Measurements from ENCODE around the gene KRT17.

The KRT17 gene

GRCh38 chr17:41631898-41632285, 7.5 kb upstream of the KRT17 start:
- Histone ChIP-seq H3K4me2 (ENCODE audit: low read length, poor library complexity, severe bottlenecking) (no peak overlapping the region), H3K4ac (ENCODE audit: low read depth in 1 of 2, low read length in 2 of 2) (no peak overlapping the region), H3K18ac (ENCODE audit: low read depth in 1 of 2, low read length in 2 of 2) (no peak overlapping the region), H3K4me3 (ENCODE audit: insufficient read depth in 1 of 2, low read depth in 1 of 2, low read length in 2 of 2) (no peak overlapping the region), H3K14ac (ENCODE audit: low read length in 2 of 2) (no peak overlapping the region), H3K79me1 (replicated peaks; ENCODE audit: low read length, poor library complexity, severe bottlenecking) (no peaks in the 10 kb centered on the region), H3K27ac (ENCODE audit: low read length, poor library complexity, severe bottlenecking) (no peak overlapping the region), H2BK5ac (ENCODE audit: low read depth, low read length, poor library complexity, severe bottlenecking) (no peak overlapping the region), H2BK15ac (ENCODE audit: low read depth, poor library complexity, severe bottlenecking) (no peak overlapping the region), H3K23ac (ENCODE audit: low read length in 2 of 2) (no peak overlapping the region), H2BK120ac (ENCODE audit: low read depth, low read length) (no peak overlapping the region), H2AK5ac (ENCODE audit: low read length, severe bottlenecking) (no peak overlapping the region), H2AFZ (ENCODE audit: low read depth, low read length) (no peak overlapping the region), H3K9ac (ENCODE audit: low read length) (no peak overlapping the region), H3K27me3 (ENCODE audit: control insufficient read depth in 1 of 2, insufficient read depth in 1 of 2, low read length in 2 of 2) (peaks cover 4 to 26% of the 10 kb centered on the region in 2 experiments), H2BK12ac (ENCODE audit: low read length in 2 of 2) (no peak overlapping the region), H4K91ac (ENCODE audit: low read length) (no peak overlapping the region), H3K9me3 (ENCODE audit: control insufficient read depth, low read length) (no peaks in the 10 kb centered on the region), H3K4me1 (ENCODE audit: control insufficient read depth, insufficient read depth, low read depth, low read length) (peaks cover 12% of the 10 kb centered on the region), H4K8ac (ENCODE audit: low read length) (no peak overlapping the region), H3K36me3 (ENCODE audit: control insufficient read depth in 1 of 2, insufficient read depth in 2 of 2, low read depth in 1 of 2, low read length in 2 of 2) (no peaks in the 10 kb centered on the region)
- WGBS = 92% methylated on average over 15 of the region's 15 CpGs
- no peak for DNase-seq

- Histone ChIP-seq H3K4ac (ENCODE audit: low read depth in 1 of 2, low read length in 2 of 2) (no peak overlapping the region), H2AFZ (ENCODE audit: low read depth, low read length) (no peak overlapping the region), H2BK5ac (ENCODE audit: low read depth, low read length, poor library complexity, severe bottlenecking) (no peak overlapping the region), H3K14ac (ENCODE audit: low read length in 2 of 2) (no peak overlapping the region), H3K18ac (ENCODE audit: low read depth in 1 of 2, low read length in 2 of 2) (no peak overlapping the region), H3K4me1 (ENCODE audit: control insufficient read depth, insufficient read depth, low read depth, low read length) (peaks cover 18% of the 10 kb centered on the region), H2BK15ac (ENCODE audit: low read depth, poor library complexity, severe bottlenecking) (no peak overlapping the region), H2BK12ac (ENCODE audit: low read length in 2 of 2) (no peak overlapping the region), H4K8ac (ENCODE audit: low read length) (no peak overlapping the region), H2AK5ac (ENCODE audit: low read length, severe bottlenecking) (no peak overlapping the region), H3K36me3 (ENCODE audit: control insufficient read depth in 1 of 2, insufficient read depth in 2 of 2, low read depth in 1 of 2, low read length in 2 of 2) (no peaks in the 10 kb centered on the region), H3K79me1 (replicated peaks; ENCODE audit: low read length, poor library complexity, severe bottlenecking) (no peaks in the 10 kb centered on the region), H4K91ac (ENCODE audit: low read length) (no peak overlapping the region), H2BK120ac (ENCODE audit: low read depth, low read length) (no peak overlapping the region), H3K4me2 (ENCODE audit: low read length, poor library complexity, severe bottlenecking) (no peak overlapping the region), H3K23ac (ENCODE audit: low read length in 2 of 2) (no peak overlapping the region), H3K27ac (ENCODE audit: low read length, poor library complexity, severe bottlenecking) (no peak overlapping the region), H3K4me3 (ENCODE audit: insufficient read depth in 1 of 2, low read depth in 1 of 2, low read length in 2 of 2) (no peak overlapping the region), H3K9ac (ENCODE audit: low read length) (no peak overlapping the region), H3K9me3 (ENCODE audit: control insufficient read depth, low read length) (no peaks in the 10 kb centered on the region), H3K27me3 (ENCODE audit: control insufficient read depth in 1 of 2, insufficient read depth in 1 of 2, low read length in 2 of 2) (peaks cover 4 to 27% of the 10 kb centered on the region in 2 experiments)
- no peak for DNase-seq
- 86% methylated on average over 8 of the region's 8 CpGs for WGBS
Observed at GRCh38 chr17:41631025-41631897, 6.9 kb upstream of the KRT17 start.

GRCh38 chr17:41629826-41630670, 5.7 kb upstream of the KRT17 start:
- H3K4me1 ChIP-seq (ENCODE audit: control insufficient read depth, insufficient read depth, low read depth, low read length) = peaks cover 20% of the 10 kb centered on the region
- H2BK5ac ChIP-seq (ENCODE audit: low read depth, low read length, poor library complexity, severe bottlenecking) = no peak overlapping the region
- H2BK15ac ChIP-seq (ENCODE audit: low read depth, poor library complexity, severe bottlenecking) = no peak overlapping the region
- no peak for DNase-seq
- H3K27me3 ChIP-seq (ENCODE audit: control insufficient read depth in 1 of 2, insufficient read depth in 1 of 2, low read length in 2 of 2) = peaks cover 4 to 23% of the 10 kb centered on the region in 2 experiments
- H3K18ac ChIP-seq (ENCODE audit: low read depth in 1 of 2, low read length in 2 of 2) = no peak overlapping the region
- H3K79me1 ChIP-seq (replicated peaks; ENCODE audit: low read length, poor library complexity, severe bottlenecking) = no peaks in the 10 kb centered on the region
- no peak overlapping the region for H3K14ac ChIP-seq (ENCODE audit: low read length in 2 of 2)
- no peaks in the 10 kb centered on the region for H3K9me3 ChIP-seq (ENCODE audit: control insufficient read depth, low read length)
- no peak overlapping the region for H3K4ac ChIP-seq (ENCODE audit: low read depth in 1 of 2, low read length in 2 of 2)
- 71% methylated on average over 12 of the region's 13 CpGs for WGBS
- no peak overlapping the region for H2BK120ac ChIP-seq (ENCODE audit: low read depth, low read length)
- H2BK12ac ChIP-seq (ENCODE audit: low read length in 2 of 2) = no peak overlapping the region
- H2AK5ac ChIP-seq (ENCODE audit: low read length, severe bottlenecking) = no peak overlapping the region
- H3K4me2 ChIP-seq (ENCODE audit: low read length, poor library complexity, severe bottlenecking) = no peak overlapping the region
- H3K36me3 ChIP-seq (ENCODE audit: control insufficient read depth in 1 of 2, insufficient read depth in 2 of 2, low read depth in 1 of 2, low read length in 2 of 2) = no peaks in the 10 kb centered on the region
- no peak overlapping the region for H3K23ac ChIP-seq (ENCODE audit: low read length in 2 of 2)
- no peak overlapping the region for H4K8ac ChIP-seq (ENCODE audit: low read length)
- H4K91ac ChIP-seq (ENCODE audit: low read length) = no peak overlapping the region
- H3K4me3 ChIP-seq (ENCODE audit: insufficient read depth in 1 of 2, low read depth in 1 of 2, low read length in 2 of 2) = no peak overlapping the region
- no peak overlapping the region for H3K27ac ChIP-seq (ENCODE audit: low read length, poor library complexity, severe bottlenecking)
- H2AFZ ChIP-seq (ENCODE audit: low read depth, low read length) = no peak overlapping the region
- no peak overlapping the region for H3K9ac ChIP-seq (ENCODE audit: low read length)

- Histone ChIP-seq H4K8ac (ENCODE audit: low read length) (no peak overlapping the region), H2BK5ac (ENCODE audit: low read depth, low read length, poor library complexity, severe bottlenecking) (no peak overlapping the region)
- 85% methylated on average over 10 of the region's 10 CpGs for WGBS
Observed at GRCh38 chr17:41629316-41629715, 4.9 kb upstream of the KRT17 start.

More at GRCh38 chr17:41629316-41629715, 4.9 kb upstream of the KRT17 start:
- H3K9me3 ChIP-seq (ENCODE audit: control insufficient read depth, low read length) = no peaks in the 10 kb centered on the region
- no peak overlapping the region for H3K27ac ChIP-seq (ENCODE audit: low read length, poor library complexity, severe bottlenecking)
- DNase-seq = no peak
- H2BK12ac ChIP-seq (ENCODE audit: low read length in 2 of 2) = no peak overlapping the region
- H3K23ac ChIP-seq (ENCODE audit: low read length in 2 of 2) = no peak overlapping the region
- no peak overlapping the region for H4K91ac ChIP-seq (ENCODE audit: low read length)
- no peak overlapping the region for H2AK5ac ChIP-seq (ENCODE audit: low read length, severe bottlenecking)
- H3K36me3 ChIP-seq (ENCODE audit: control insufficient read depth in 1 of 2, insufficient read depth in 2 of 2, low read depth in 1 of 2, low read length in 2 of 2) = no peaks in the 10 kb centered on the region
- no peak overlapping the region for H3K4me2 ChIP-seq (ENCODE audit: low read length, poor library complexity, severe bottlenecking)
- H3K4me1 ChIP-seq (ENCODE audit: control insufficient read depth, insufficient read depth, low read depth, low read length) = peaks cover 26% of the 10 kb centered on the region
- H3K9ac ChIP-seq (ENCODE audit: low read length) = no peak overlapping the region
- H3K4me3 ChIP-seq (ENCODE audit: insufficient read depth in 1 of 2, low read depth in 1 of 2, low read length in 2 of 2) = no peak overlapping the region
- no peak overlapping the region for H2BK120ac ChIP-seq (ENCODE audit: low read depth, low read length)
- H3K79me1 ChIP-seq (replicated peaks; ENCODE audit: low read length, poor library complexity, severe bottlenecking) = no peaks in the 10 kb centered on the region
- H3K4ac ChIP-seq (ENCODE audit: low read depth in 1 of 2, low read length in 2 of 2) = no peak overlapping the region
- H3K14ac ChIP-seq (ENCODE audit: low read length in 2 of 2) = no peak overlapping the region
- H2AFZ ChIP-seq (ENCODE audit: low read depth, low read length) = no peak overlapping the region
- H3K27me3 ChIP-seq (ENCODE audit: control insufficient read depth in 1 of 2, insufficient read depth in 1 of 2, low read length in 2 of 2) = peaks cover 4 to 20% of the 10 kb centered on the region in 2 experiments
- H2BK15ac ChIP-seq (ENCODE audit: low read depth, poor library complexity, severe bottlenecking) = no peak overlapping the region
- H3K18ac ChIP-seq (ENCODE audit: low read depth in 1 of 2, low read length in 2 of 2) = no peak overlapping the region

Data from mesenchymal stem cell (in vitro differentiated cells and primary cell).